ENCODE data around the gene ESRRG.

ESRRG gene

DNA sequence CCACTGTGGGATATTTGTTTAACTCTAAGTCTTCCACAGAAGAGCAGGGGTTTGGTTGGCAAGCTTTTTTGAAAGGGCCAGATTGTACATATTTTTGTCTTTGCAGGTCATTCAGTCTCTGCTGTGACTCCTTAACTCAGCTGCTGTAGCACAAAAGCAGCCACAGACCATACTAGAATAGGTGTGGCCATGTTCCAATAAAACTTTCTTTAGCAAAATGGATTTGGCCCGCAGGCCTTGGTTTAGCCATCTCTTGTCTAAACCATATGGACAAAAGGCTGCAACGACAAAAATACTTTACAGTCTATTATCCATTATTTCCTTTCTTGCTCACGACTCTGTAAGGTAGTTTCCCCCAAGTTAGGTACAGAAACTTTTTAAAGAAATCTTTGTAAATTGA is 60.5 kb downstream of the ESRRG start:
- no peak overlapping the region for H3K4me3 ChIP-seq (ENCODE audit: control insufficient read depth in 1 of 7, extremely low read depth in 1 of 7, insufficient read depth in 4 of 7, low read depth in 2 of 7, low read length in 6 of 7)
- ChIA-PET CTCF (no interaction called here), POLR2A (no interaction called here)
- no peaks in the 10 kb centered on the region for H3K36me3 ChIP-seq (ENCODE audit: control insufficient read depth in 4 of 4, insufficient read depth in 4 of 4, low read length in 3 of 4)
- H3K27ac ChIP-seq (ENCODE audit: insufficient read depth in 1 of 2, low read depth in 1 of 2, low read length in 2 of 2, poor library complexity in 1 of 2, severe bottlenecking in 2 of 2): no peak overlapping the region
- no peaks in the 10 kb centered on the region for H3K9me3 ChIP-seq (ENCODE audit: control extremely low read depth in 1 of 5, control insufficient read depth in 4 of 5, insufficient read depth in 2 of 5, low read depth in 1 of 5, low read length in 4 of 5)
- no peak for DNase-seq
- H3K4me1 ChIP-seq (ENCODE audit: control extremely low read depth in 1 of 4, control insufficient read depth in 4 of 4, insufficient read depth in 4 of 4, low read length in 3 of 4): no peaks in the 10 kb centered on the region
- H3K27me3 ChIP-seq (replicated peaks in 2 of 5; ENCODE audit: control insufficient read depth in 4 of 5, insufficient read depth in 5 of 5, low read length in 4 of 5): no peaks in the 10 kb centered on the region
- WGBS (ENCODE audit: insufficient coverage): 100% methylated on average over 1 of the region's 3 CpGs

DNA sequence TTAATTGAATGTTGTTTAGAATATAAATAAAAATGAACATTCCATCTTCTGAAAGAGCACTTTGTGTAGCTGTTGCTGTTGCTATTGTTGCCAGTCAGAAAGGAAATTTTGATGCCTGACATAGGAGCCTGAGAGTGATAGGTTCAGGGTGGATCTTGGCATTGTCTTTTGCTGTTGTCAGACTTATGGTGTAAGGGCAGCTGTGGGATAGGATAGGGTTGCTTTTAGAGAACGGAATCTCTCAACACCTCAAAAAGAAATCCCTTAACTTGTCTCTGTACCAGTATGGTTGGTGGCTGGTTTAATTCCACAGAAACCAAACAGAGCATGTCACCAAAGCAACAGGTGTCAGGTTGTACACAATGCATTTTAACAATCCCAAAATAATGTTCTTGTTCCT is 62.7 kb downstream of the ESRRG start:
- H3K27ac ChIP-seq (ENCODE audit: insufficient read depth in 1 of 2, low read depth in 1 of 2, low read length in 2 of 2, poor library complexity in 1 of 2, severe bottlenecking in 2 of 2): no peak overlapping the region
- no peaks in the 10 kb centered on the region for H3K9me3 ChIP-seq (ENCODE audit: control extremely low read depth in 1 of 5, control insufficient read depth in 4 of 5, insufficient read depth in 2 of 5, low read depth in 1 of 5, low read length in 4 of 5)
- ChIA-PET POLR2A (no interaction called here), CTCF (no interaction called here)
- no CpG with 5 or more reads among the region's 1 CpG for WGBS (ENCODE audit: insufficient coverage)
- no peaks in the 10 kb centered on the region for H3K36me3 ChIP-seq (ENCODE audit: control insufficient read depth in 4 of 4, insufficient read depth in 4 of 4, low read length in 3 of 4)
- no peaks in the 10 kb centered on the region for H3K27me3 ChIP-seq (replicated peaks in 2 of 5; ENCODE audit: control insufficient read depth in 4 of 5, insufficient read depth in 5 of 5, low read length in 4 of 5)
- DNase-seq: no peak
- no peaks in the 10 kb centered on the region for H3K4me1 ChIP-seq (ENCODE audit: control extremely low read depth in 1 of 4, control insufficient read depth in 4 of 4, insufficient read depth in 4 of 4, low read length in 3 of 4)
- H3K4me3 ChIP-seq (ENCODE audit: control insufficient read depth in 1 of 7, extremely low read depth in 1 of 7, insufficient read depth in 4 of 7, low read depth in 2 of 7, low read length in 6 of 7): no peak overlapping the region

DNA sequence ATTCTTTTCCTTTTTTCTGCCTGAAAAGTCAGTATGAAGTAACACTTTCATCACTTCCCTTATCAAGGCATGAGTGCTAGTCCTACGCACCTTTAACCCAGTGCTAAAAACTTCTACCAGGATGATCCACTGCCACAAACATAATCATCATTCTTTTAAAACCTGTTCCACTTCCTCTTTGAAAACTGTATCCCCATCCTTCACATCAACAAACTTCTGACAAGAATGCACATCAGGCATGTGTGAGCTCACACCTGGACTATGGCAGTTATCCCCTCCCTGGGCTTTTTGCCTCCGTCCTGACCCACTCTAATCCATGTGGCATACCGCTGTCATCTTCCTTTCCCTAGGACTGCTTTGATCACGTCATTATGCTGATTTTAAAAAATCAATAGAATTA is 70.2 kb downstream of the ESRRG start:
- peaks cover 0 to 2% (median 0%) of the 10 kb centered on the region in 5 experiments for H3K27me3 ChIP-seq (replicated peaks in 2 of 5; ENCODE audit: control insufficient read depth in 4 of 5, insufficient read depth in 5 of 5, low read length in 4 of 5)
- no peaks in the 10 kb centered on the region for H3K36me3 ChIP-seq (ENCODE audit: control insufficient read depth in 4 of 4, insufficient read depth in 4 of 4, low read length in 3 of 4)
- ChIA-PET POLR2A (no interaction called here), CTCF (no interaction called here)
- 100% methylated on average over 2 of the region's 4 CpGs for WGBS (ENCODE audit: insufficient coverage)
- no peaks in the 10 kb centered on the region for H3K4me1 ChIP-seq (ENCODE audit: control extremely low read depth in 1 of 4, control insufficient read depth in 4 of 4, insufficient read depth in 4 of 4, low read length in 3 of 4)
- no peak overlapping the region for H3K27ac ChIP-seq (ENCODE audit: insufficient read depth in 1 of 2, low read depth in 1 of 2, low read length in 2 of 2, poor library complexity in 1 of 2, severe bottlenecking in 2 of 2)
- DNase-seq: no peak
- H3K4me3 ChIP-seq (ENCODE audit: control insufficient read depth in 1 of 7, extremely low read depth in 1 of 7, insufficient read depth in 4 of 7, low read depth in 2 of 7, low read length in 6 of 7): no peak overlapping the region
- H3K9me3 ChIP-seq (ENCODE audit: control extremely low read depth in 1 of 5, control insufficient read depth in 4 of 5, insufficient read depth in 2 of 5, low read depth in 1 of 5, low read length in 4 of 5): no peaks in the 10 kb centered on the region

DNA sequence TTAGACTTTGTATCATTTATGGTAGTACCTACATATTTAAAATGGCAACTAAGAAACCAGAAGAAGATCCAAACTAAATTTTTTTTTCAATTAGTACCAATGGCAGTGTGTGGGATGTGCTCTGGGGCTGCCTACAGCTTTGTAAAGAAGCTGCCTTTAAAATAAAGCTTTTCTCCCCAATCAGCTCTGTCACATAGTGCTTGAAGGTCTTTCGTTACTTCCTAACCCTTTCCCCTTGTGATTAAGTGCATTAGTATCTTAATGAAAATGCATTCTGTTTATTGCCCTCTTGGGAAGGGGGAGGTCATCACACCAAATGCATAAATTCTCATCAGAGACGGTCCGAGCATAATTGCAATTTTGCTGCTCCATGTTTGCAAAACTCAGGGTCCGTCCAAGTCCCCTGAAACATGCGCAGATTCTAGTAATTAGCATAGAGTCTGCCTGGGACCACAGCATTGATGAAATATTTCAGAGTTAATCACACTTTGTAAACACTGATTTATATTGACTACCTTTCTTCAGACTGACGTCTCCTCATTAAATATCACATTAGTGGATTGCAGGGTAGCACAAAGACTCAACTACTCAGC is 71.3 kb downstream of the ESRRG start:
- POLR2A ChIA-PET: no interaction called here
- CTCF ChIA-PET: no interaction called here
- Histone ChIP-seq H3K4me3 (ENCODE audit: control insufficient read depth in 1 of 7, extremely low read depth in 1 of 7, insufficient read depth in 4 of 7, low read depth in 2 of 7, low read length in 6 of 7) (no peak overlapping the region), H3K27me3 (replicated peaks in 2 of 5; ENCODE audit: control insufficient read depth in 4 of 5, insufficient read depth in 5 of 5, low read length in 4 of 5) (peaks cover 0 to 2% (median 0%) of the 10 kb centered on the region in 5 experiments), H3K4me1 (ENCODE audit: control extremely low read depth in 1 of 4, control insufficient read depth in 4 of 4, insufficient read depth in 4 of 4, low read length in 3 of 4) (no peaks in the 10 kb centered on the region), H3K27ac (ENCODE audit: insufficient read depth in 1 of 2, low read depth in 1 of 2, low read length in 2 of 2, poor library complexity in 1 of 2, severe bottlenecking in 2 of 2) (no peak overlapping the region), H3K9me3 (ENCODE audit: control extremely low read depth in 1 of 5, control insufficient read depth in 4 of 5, insufficient read depth in 2 of 5, low read depth in 1 of 5, low read length in 4 of 5) (no peaks in the 10 kb centered on the region), H3K36me3 (ENCODE audit: control insufficient read depth in 4 of 4, insufficient read depth in 4 of 4, low read length in 3 of 4) (no peaks in the 10 kb centered on the region)
- DNase-seq: no peak
- 96% methylated on average over 4 of the region's 6 CpGs for WGBS (ENCODE audit: insufficient coverage)

DNA sequence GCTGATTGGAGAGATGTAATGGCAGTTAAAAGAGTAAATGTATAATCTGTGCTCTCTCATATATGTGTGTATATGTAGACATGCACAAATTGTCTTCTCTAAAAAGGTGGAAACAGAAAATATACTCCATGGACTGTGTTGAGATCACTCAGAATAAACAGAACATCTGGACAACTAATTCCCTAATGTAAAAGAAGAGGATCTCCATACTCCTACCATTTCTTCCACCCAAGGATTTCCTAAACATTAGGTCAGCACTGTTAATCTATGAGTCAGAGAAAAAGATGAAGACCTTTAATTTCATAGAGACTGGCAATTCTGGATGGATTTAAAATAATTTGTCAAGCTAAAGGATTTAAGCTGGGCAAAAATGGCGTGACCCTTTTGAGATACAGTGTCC is 80.1 kb downstream of the ESRRG start:
- Histone ChIP-seq H3K4me3 (ENCODE audit: control insufficient read depth in 1 of 7, extremely low read depth in 1 of 7, insufficient read depth in 4 of 7, low read depth in 2 of 7, low read length in 6 of 7) (no peak overlapping the region), H3K36me3 (ENCODE audit: control insufficient read depth in 4 of 4, insufficient read depth in 4 of 4, low read length in 3 of 4) (no peaks in the 10 kb centered on the region), H3K27ac (ENCODE audit: insufficient read depth in 1 of 2, low read depth in 1 of 2, low read length in 2 of 2, poor library complexity in 1 of 2, severe bottlenecking in 2 of 2) (no peak overlapping the region), H3K4me1 (ENCODE audit: control extremely low read depth in 1 of 4, control insufficient read depth in 4 of 4, insufficient read depth in 4 of 4, low read length in 3 of 4) (no peaks in the 10 kb centered on the region), H3K27me3 (replicated peaks in 2 of 5; ENCODE audit: control insufficient read depth in 4 of 5, insufficient read depth in 5 of 5, low read length in 4 of 5) (no peaks in the 10 kb centered on the region), H3K9me3 (ENCODE audit: control extremely low read depth in 1 of 5, control insufficient read depth in 4 of 5, insufficient read depth in 2 of 5, low read depth in 1 of 5, low read length in 4 of 5) (no peaks in the 10 kb centered on the region)
- CTCF ChIA-PET: no interaction called here
- DNase-seq: no peak
- 88% methylated on average over 1 of the region's 1 CpG for WGBS (ENCODE audit: insufficient coverage)
- POLR2A ChIA-PET: no interaction called here

DNA sequence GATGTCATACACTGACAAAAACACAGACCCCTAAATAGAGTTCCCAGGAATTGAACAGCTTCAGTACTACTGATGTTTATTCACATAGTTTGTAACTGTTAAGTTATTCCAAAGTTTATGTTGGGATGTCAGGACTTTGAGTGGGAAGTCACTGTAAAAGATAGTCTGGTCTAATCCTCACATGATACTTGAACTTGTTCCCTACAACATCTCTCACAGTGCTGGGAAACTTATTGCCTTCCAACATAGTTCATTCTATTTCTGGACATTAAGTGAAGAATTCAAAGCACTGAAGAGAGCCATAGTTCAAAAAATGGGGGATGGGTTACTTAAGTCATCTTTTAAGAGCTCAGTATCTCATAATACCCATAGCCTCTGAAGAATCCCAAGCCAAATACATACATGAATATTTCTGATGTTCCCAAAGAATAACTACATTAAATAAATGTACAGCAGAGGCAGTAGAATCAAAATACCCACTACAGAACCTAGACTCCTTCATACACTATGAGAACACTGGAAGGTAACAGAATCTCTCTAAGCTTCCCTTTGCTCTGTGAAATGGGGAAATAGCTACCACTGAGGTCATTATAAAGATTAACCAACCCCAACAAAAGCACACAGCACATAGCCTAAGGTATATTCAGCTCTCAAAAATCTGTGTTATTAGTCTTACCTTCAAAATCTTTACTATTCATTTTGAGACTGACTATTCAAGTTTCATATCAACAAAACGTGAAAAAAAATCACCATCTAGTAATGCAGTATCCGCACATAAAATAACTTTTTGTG is 81.4 kb downstream of the ESRRG start:
- Histone ChIP-seq H3K4me1 (ENCODE audit: control extremely low read depth in 1 of 4, control insufficient read depth in 4 of 4, insufficient read depth in 4 of 4, low read length in 3 of 4) (no peaks in the 10 kb centered on the region), H3K27ac (ENCODE audit: insufficient read depth in 1 of 2, low read depth in 1 of 2, low read length in 2 of 2, poor library complexity in 1 of 2, severe bottlenecking in 2 of 2) (no peak overlapping the region), H3K27me3 (replicated peaks in 2 of 5; ENCODE audit: control insufficient read depth in 4 of 5, insufficient read depth in 5 of 5, low read length in 4 of 5) (no peaks in the 10 kb centered on the region), H3K36me3 (ENCODE audit: control insufficient read depth in 4 of 4, insufficient read depth in 4 of 4, low read length in 3 of 4) (no peaks in the 10 kb centered on the region), H3K9me3 (ENCODE audit: control extremely low read depth in 1 of 5, control insufficient read depth in 4 of 5, insufficient read depth in 2 of 5, low read depth in 1 of 5, low read length in 4 of 5) (no peaks in the 10 kb centered on the region), H3K4me3 (ENCODE audit: control insufficient read depth in 1 of 7, extremely low read depth in 1 of 7, insufficient read depth in 4 of 7, low read depth in 2 of 7, low read length in 6 of 7) (no peak overlapping the region)
- WGBS (ENCODE audit: insufficient coverage): 85% methylated on average over 2 of the region's 2 CpGs
- DNase-seq: no peak
- POLR2A ChIA-PET: no interaction called here
- CTCF ChIA-PET: interaction anchor here (1.3 kb wide), 1 partner anchor 9 kb away, joined by 4 read pairs; no protein-coding TSS in a partner anchor

DNA sequence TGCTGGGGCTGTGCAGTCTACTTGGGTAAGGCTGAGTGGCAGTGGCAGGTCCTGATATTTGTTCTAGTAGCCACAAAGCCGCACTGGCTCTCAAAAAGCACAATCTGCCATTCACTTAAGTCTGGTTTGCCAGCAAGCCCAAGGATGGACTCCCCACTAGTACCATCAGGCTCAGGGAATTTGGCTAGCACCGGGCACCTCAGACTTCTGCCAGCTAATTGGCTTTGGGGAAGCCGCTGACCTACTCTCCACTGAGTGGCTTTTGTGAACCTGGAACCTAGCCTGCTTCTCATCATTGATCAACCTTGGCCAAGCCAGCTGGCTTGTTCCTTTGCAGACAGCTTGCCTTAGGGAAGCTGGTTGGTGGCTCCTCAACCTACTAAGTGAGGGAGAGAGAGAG is 83.1 kb downstream of the ESRRG start:
- no peak overlapping the region for H3K4me3 ChIP-seq (ENCODE audit: control insufficient read depth in 1 of 7, extremely low read depth in 1 of 7, insufficient read depth in 4 of 7, low read depth in 2 of 7, low read length in 6 of 7)
- POLR2A ChIA-PET: no interaction called here
- H3K36me3 ChIP-seq (ENCODE audit: control insufficient read depth in 4 of 4, insufficient read depth in 4 of 4, low read length in 3 of 4): no peaks in the 10 kb centered on the region
- no peak for DNase-seq
- H3K27me3 ChIP-seq (replicated peaks in 2 of 5; ENCODE audit: control insufficient read depth in 4 of 5, insufficient read depth in 5 of 5, low read length in 4 of 5): no peaks in the 10 kb centered on the region
- no peaks in the 10 kb centered on the region for H3K9me3 ChIP-seq (ENCODE audit: control extremely low read depth in 1 of 5, control insufficient read depth in 4 of 5, insufficient read depth in 2 of 5, low read depth in 1 of 5, low read length in 4 of 5)
- CTCF ChIA-PET: no interaction called here
- no peaks in the 10 kb centered on the region for H3K4me1 ChIP-seq (ENCODE audit: control extremely low read depth in 1 of 4, control insufficient read depth in 4 of 4, insufficient read depth in 4 of 4, low read length in 3 of 4)
- H3K27ac ChIP-seq (ENCODE audit: insufficient read depth in 1 of 2, low read depth in 1 of 2, low read length in 2 of 2, poor library complexity in 1 of 2, severe bottlenecking in 2 of 2): no peak overlapping the region
- 100% methylated on average over 3 of the region's 3 CpGs for WGBS (ENCODE audit: insufficient coverage)
